Parathyroid adenoma (tissue), 2 donors: Measurements from ENCODE around the gene NPM1.
"Not testable (repeated sequence)": the region's sequence is repeated elsewhere in the genome, so short reads cannot be mapped to it uniquely, and the experiment has no call there.

Experiments used
- H2AFZ ChIP-seq: fragments of 300-600 bp; sonication (generic); one replicate; pipeline ENCODE4 v1.7.0; 2017; ENCODE audit warnings: antibody characterized with exemption, mild to moderate bottlenecking
- H3K27ac ChIP-seq: fragments of 300-600 bp; sonication (generic); one replicate; pipeline ENCODE4 v1.7.0; 2017
- H3K27me3 ChIP-seq: fragments of 300-600 bp; sonication (generic); one replicate; pipeline ENCODE4 v1.7.0; 2017; ENCODE audit warnings: low read length; ENCODE audit not compliant: control insufficient read depth, insufficient read depth
- H3K36me3 ChIP-seq: fragments of 300-600 bp; sonication (generic); one replicate; pipeline ENCODE4 v1.7.0; 2017; ENCODE audit warnings: low read length; ENCODE audit not compliant: control insufficient read depth, insufficient read depth
- H3K4me1 ChIP-seq: fragments of 300-600 bp; sonication (generic); one replicate; pipeline ENCODE4 v1.7.0; 2017; ENCODE audit warnings: control low read depth
- H3K4me2 ChIP-seq: fragments of 300-600 bp; sonication (generic); one replicate; pipeline ENCODE4 v1.7.0; 2017; ENCODE audit warnings: low read length
- H3K4me3 ChIP-seq: fragments of 300-600 bp; sonication (generic); one replicate; pipeline ENCODE4 v1.7.0; 2017; ENCODE audit warnings: low read depth, low read length
- H3K79me2 ChIP-seq: fragments of 300-600 bp; sonication (generic); one replicate; pipeline ENCODE4 v1.7.0; 2017; ENCODE audit warnings: control low read depth
- H3K9ac ChIP-seq: fragments of 300-600 bp; sonication (generic); one replicate; pipeline ENCODE4 v1.7.0; 2017; ENCODE audit warnings: mild to moderate bottlenecking
- H3K9me3 ChIP-seq: fragments of 300-600 bp; sonication (generic); one replicate; pipeline ENCODE4 v1.7.0; 2017; ENCODE audit warnings: low read length; ENCODE audit not compliant: control insufficient read depth
- TF ChIP-seq, protein P1 (sequence below): fragments of 300-600 bp; sonication (generic); IDR thresholded peaks from one replicate; pipeline ENCODE4 v1.7.0; 2017; ENCODE audit warnings: antibody characterized with exemption, mild to moderate bottlenecking
- donor health status: primary hyperparathyroidism.

Gene NPM1

DNA sequence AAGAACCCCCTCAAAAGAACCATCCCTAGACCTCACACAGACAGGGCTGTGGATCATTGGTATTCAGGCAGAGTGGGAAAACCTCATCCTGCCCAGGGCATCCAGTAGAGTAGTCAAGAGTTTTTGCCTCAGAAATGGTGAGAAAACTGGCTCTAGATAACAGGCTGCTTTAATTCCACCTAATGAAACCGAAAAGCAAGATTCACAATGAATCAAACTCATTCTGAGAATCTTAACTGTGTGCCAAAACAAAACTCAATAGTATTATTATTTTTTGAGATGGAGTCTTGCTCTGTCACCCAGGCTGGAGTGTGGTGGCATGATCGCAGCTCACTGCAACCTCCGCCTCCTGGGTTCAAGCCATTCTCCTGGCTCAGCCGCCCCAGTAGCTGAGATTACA is 17.8 kb upstream of the NPM1 start:
- TF ChIP-seq, protein P1, sequence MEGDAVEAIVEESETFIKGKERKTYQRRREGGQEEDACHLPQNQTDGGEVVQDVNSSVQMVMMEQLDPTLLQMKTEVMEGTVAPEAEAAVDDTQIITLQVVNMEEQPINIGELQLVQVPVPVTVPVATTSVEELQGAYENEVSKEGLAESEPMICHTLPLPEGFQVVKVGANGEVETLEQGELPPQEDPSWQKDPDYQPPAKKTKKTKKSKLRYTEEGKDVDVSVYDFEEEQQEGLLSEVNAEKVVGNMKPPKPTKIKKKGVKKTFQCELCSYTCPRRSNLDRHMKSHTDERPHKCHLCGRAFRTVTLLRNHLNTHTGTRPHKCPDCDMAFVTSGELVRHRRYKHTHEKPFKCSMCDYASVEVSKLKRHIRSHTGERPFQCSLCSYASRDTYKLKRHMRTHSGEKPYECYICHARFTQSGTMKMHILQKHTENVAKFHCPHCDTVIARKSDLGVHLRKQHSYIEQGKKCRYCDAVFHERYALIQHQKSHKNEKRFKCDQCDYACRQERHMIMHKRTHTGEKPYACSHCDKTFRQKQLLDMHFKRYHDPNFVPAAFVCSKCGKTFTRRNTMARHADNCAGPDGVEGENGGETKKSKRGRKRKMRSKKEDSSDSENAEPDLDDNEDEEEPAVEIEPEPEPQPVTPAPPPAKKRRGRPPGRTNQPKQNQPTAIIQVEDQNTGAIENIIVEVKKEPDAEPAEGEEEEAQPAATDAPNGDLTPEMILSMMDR, result no peak
- no peak overlapping the region for H3K4me2 ChIP-seq
- no peak overlapping the region for H2AFZ ChIP-seq
- H3K36me3 ChIP-seq, result no peaks in the 10 kb centered on the region
- no peaks in the 10 kb centered on the region for H3K27me3 ChIP-seq
- H3K27ac ChIP-seq, result no peak overlapping the region
- H3K79me2 ChIP-seq, result no peaks in the 10 kb centered on the region
- H3K4me1 ChIP-seq, result no peaks in the 10 kb centered on the region
- H3K9ac ChIP-seq, result no peak overlapping the region
- no peak overlapping the region for H3K4me3 ChIP-seq
- H3K9me3 ChIP-seq, result no peaks in the 10 kb centered on the region

DNA sequence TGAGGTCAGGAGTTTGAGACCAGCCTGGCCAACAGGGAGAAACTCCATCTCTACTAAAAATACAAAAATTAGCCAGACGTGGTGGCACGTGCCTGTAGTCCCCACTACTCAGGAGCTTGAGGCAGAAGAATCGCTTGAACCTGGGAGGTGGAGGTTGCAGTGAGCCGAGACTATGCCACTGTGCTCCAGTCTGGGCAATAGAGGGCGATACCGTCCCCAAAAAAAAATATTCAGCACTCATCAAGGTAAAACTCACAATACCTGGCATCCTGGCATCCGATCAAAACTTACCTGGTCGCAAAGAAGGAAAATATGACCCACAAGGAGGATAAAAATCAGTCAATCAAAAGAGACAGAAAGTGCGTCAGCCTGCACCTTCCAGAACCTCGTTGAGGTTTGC is 16.8 kb upstream of the NPM1 start:
- not testable (repeated sequence) for H2AFZ ChIP-seq, H3K4me3 ChIP-seq, H3K9me3 ChIP-seq, H3K9ac ChIP-seq, H3K4me1 ChIP-seq, H3K4me2 ChIP-seq, H3K27me3 ChIP-seq, H3K36me3 ChIP-seq, H3K79me2 ChIP-seq, H3K27ac ChIP-seq

DNA sequence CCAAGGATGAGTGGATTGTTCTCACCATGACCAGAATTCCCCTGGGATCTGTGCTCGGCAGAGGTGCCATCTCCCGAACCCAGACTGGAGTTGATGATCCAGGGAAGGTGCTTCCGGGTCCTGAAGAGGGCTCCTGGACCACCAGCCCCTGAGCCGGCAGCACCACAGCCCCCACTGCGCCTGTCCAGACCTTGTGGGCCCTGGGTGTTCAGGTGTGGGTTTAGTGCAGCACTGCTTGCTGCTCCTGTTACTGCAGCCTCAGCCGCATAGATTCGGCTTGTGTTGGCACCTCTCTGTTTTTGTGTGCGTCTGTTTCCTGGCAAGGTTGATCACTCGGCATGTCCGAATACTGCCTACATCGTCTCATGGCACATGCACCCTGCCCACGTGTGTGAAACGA is 16.3 kb upstream of the NPM1 start:
- Histone ChIP-seq H3K27me3 (no peaks in the 10 kb centered on the region), H3K4me3 (no peak overlapping the region), H3K4me2 (no peak overlapping the region), H3K36me3 (no peaks in the 10 kb centered on the region), H3K4me1 (no peaks in the 10 kb centered on the region), H3K9me3 (no peaks in the 10 kb centered on the region), H3K27ac (no peak overlapping the region), H3K79me2 (no peaks in the 10 kb centered on the region), H2AFZ (no peak overlapping the region), H3K9ac (no peak overlapping the region)
- TF ChIP-seq, protein P1, result no peak

DNA sequence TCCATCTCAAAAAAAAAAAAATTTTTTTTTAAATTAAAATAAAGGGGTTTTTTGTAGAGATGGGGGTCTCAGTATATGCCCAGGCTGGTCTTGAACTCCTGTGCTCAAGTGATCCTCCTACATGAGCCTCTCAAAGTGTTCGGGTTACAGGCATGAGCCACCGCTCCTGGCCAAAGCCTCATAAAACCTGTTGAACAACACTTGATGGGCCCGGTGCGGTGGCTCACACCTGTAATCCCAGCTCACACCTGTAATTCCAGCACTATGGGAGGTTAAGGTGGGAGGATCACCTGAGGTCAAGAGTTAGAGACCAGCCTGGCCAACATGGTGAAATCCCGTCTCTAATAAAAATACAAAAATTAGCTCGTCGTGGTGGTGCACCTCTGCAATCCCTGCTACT is 7.7 kb upstream of the NPM1 start:
- H3K4me1 ChIP-seq, result no peaks in the 10 kb centered on the region
- H3K27me3 ChIP-seq, result no peaks in the 10 kb centered on the region
- H3K4me2 ChIP-seq, result no peak overlapping the region
- no peak overlapping the region for H3K4me3 ChIP-seq
- TF ChIP-seq, protein P1, result no peak
- H3K79me2 ChIP-seq, result no peaks in the 10 kb centered on the region
- no peak overlapping the region for H2AFZ ChIP-seq
- H3K9me3 ChIP-seq, result no peaks in the 10 kb centered on the region
- H3K9ac ChIP-seq, result no peak overlapping the region
- no peaks in the 10 kb centered on the region for H3K36me3 ChIP-seq
- H3K27ac ChIP-seq, result no peak overlapping the region

DNA sequence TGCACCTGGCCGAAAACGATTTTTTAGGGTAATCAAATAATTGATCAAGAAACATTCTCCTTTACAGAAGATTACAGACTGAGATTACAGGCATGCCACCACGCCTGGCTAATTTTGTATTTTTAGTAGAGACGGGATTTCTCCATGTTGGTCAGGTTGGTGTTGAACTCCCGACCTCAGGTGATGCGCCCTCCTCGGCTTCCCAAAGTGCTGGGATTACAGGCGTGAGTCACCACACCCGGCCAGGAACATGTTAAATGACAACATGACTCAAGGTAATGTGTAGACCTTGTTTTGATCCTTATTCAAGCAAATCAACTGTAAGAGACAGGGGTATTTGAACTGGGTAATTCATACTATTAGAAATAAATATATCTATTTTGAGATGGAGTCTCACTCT is 3.2 kb upstream of the NPM1 start:
- not testable (repeated sequence) for H3K9ac ChIP-seq, H3K4me1 ChIP-seq, H3K27me3 ChIP-seq, H3K9me3 ChIP-seq, H3K4me2 ChIP-seq, H3K27ac ChIP-seq, H2AFZ ChIP-seq, H3K4me3 ChIP-seq, H3K36me3 ChIP-seq
- H3K79me2 ChIP-seq, result peaks cover 15% of the 10 kb centered on the region

DNA sequence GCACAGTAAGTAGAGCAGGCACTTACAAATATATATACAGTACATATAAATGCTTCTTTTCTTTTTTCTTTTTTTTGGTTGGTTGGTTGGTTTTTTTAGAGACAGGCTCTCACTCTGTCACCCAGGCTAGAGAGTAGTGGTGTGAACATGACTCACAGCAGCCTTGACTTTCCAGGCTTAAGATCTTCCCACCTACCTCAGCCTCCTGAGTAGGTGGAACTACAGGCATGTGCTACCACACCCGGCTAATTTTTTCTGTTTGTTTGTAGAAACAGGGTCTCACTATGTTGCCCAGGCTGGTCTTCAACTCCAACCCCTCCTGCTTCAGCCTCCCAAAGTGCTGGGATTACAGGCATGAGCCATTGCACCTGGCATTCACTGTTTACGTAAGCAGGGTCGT is 2.6 kb upstream of the NPM1 start:
- H3K27ac ChIP-seq, H3K36me3 ChIP-seq, H2AFZ ChIP-seq, H3K9me3 ChIP-seq, H3K4me2 ChIP-seq, H3K27me3 ChIP-seq, H3K4me3 ChIP-seq, H3K9ac ChIP-seq: not testable (repeated sequence)
- Histone ChIP-seq H3K4me1 (peaks cover 10% of the 10 kb centered on the region), H3K79me2 (peaks cover 19% of the 10 kb centered on the region)
